ENCODE results near the gene FRS2. TPM values are rescaled to one million over a fixed set of nuclear protein-coding genes. Genes with fewer than 3 reads are reported as not detected.

The FRS2 gene
- total and polyA plus RNA-seq, 2 donors (not counting 1 experiment from before 2014, with no cell fraction given), result 11.3 to 33.7 TPM

DNA sequence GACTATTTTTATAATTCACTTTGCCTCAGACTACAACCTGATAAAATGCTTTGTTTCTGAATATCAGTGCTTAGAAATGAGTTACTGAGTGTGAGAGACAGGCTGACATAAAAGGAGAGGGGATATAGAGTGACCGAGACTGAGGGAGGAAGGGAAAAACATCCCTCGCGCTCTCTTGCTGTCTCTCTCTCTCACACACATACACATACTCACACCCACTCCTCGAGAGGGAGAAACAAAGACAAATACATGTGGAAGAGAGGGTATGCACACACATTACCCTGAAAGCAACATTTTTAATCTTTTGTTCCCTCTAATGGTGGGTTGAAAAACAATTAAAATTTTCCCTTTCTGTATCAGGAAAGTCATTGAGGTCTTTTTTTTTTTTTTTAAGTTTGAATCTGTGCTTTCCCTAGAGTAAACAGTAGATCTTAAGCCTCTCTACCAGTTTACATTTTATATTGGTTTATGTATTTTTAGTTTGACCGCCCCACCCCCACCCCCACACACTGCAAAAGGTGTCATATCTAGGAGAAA lies 45.3 kb downstream of the FRS2 start:
- H3K4me3 ChIP-seq (ENCODE audit: control extremely low read depth in 1 of 5, extremely low read depth in 1 of 5, insufficient read depth in 1 of 5, low read depth in 2 of 5, low read length in 4 of 5), result no peak overlapping the region
- CTCF ChIA-PET, result no interaction called here
- no peak for DNase-seq
- H3K27ac Mint-ChIP-seq, result no peak overlapping the region
- ATAC-seq (ENCODE audit: low read depth), result no peak
- peaks cover 38% of the 10 kb centered on the region for H3K4me1 Mint-ChIP-seq
- H3K9me3 ChIP-seq (ENCODE audit: control extremely low read depth in 1 of 3, control insufficient read depth in 2 of 3, insufficient read depth in 1 of 3, low read length in 2 of 3), result peaks cover 0 to 6% (median 0%) of the 10 kb centered on the region in 3 donors
- TF ChIP-seq CTCF (IDR thresholded peaks at IDR 0.05), result no peak
- TF ChIP-seq EZH2 (IDR thresholded peaks at IDR 0.05; ENCODE audit: borderline replicate concordance, insufficient read depth, low read depth, low read length, poor library complexity, severe bottlenecking), result no peak
- H3K9ac ChIP-seq (ENCODE audit: low read length), result no peak overlapping the region
- no peak overlapping the region for H3K4me2 ChIP-seq (replicated peaks; ENCODE audit: low read depth, low read length, poor library complexity, severe bottlenecking)
- no peak overlapping the region for H3K27ac ChIP-seq (ENCODE audit: low read length in 2 of 2)
- H3K4me1 ChIP-seq (ENCODE audit: control insufficient read depth in 2 of 2, insufficient read depth in 2 of 2, low read length in 2 of 2), result peaks cover 0 to 4% of the 10 kb centered on the region in 2 donors
- POLR2A ChIA-PET, result no interaction called here
- H2AFZ ChIP-seq (ENCODE audit: insufficient read depth, low read depth, low read length, poor library complexity, severe bottlenecking), result no peak overlapping the region
- no peaks in the 10 kb centered on the region for H3K27me3 Mint-ChIP-seq
- no CpG with 5 or more reads among the region's 5 CpGs for WGBS (ENCODE audit: insufficient coverage)
- intact Hi-C loops (cut with micrococcal nuclease), result no loop called here
- no peaks in the 10 kb centered on the region for H3K27me3 ChIP-seq (replicated peaks in 1 of 4; ENCODE audit: control extremely low read depth in 1 of 4, control insufficient read depth in 3 of 4, insufficient read depth in 4 of 4, low read length in 3 of 4)
- peaks cover 1% of the 10 kb centered on the region for H3K9me3 Mint-ChIP-seq (ENCODE audit: insufficient read depth)
- no peak overlapping the region for H3K4me3 Mint-ChIP-seq
- peaks cover 92% of the 10 kb centered on the region for H3K79me2 ChIP-seq (ENCODE audit: control insufficient read depth, insufficient read depth, low read length)
- H3K36me3 ChIP-seq (replicated peaks in 1 of 2; ENCODE audit: control extremely low read depth in 1 of 2, control insufficient read depth in 1 of 2, extremely low read depth in 1 of 2, insufficient read depth in 2 of 2, low read length in 1 of 2), result no peaks in the 10 kb centered on the region
- H4K20me1 ChIP-seq (ENCODE audit: control insufficient read depth, insufficient read depth, low read length, poor library complexity, severe bottlenecking), result peaks cover 46% of the 10 kb centered on the region

DNA sequence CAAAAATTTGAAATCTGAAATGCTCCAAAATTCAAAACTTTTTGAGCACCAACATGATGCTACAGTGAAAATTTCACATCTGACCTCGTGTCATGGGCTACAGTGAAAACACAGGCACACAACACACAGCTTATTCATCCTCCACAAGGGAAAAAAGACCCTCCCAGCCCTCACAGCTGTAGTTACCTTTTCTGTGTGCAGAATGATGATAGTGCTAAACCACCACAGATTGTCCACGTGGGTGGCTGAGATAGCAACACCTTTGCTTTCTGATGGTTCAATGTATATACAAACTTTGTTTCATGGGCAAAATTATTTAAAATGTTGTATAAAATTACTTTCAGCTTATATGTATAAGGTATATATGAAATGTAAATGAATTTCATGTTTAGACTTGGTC lies 46.8 kb downstream of the FRS2 start:
- no peak overlapping the region for H3K9ac ChIP-seq (ENCODE audit: low read length)
- H3K9me3 ChIP-seq (ENCODE audit: control extremely low read depth in 1 of 3, control insufficient read depth in 2 of 3, insufficient read depth in 1 of 3, low read length in 2 of 3), result peaks cover 0 to 13% (median 0%) of the 10 kb centered on the region in 3 donors
- Mint-ChIP-seq H3K4me1 (peaks cover 36% of the 10 kb centered on the region), H3K4me3 (no peak overlapping the region), H3K9me3 (ENCODE audit: insufficient read depth) (peaks cover 9% of the 10 kb centered on the region), H3K27ac (no peak overlapping the region), H3K27me3 (no peaks in the 10 kb centered on the region)
- 80% methylated on average over 1 of the region's 2 CpGs for WGBS (ENCODE audit: insufficient coverage)
- no peak overlapping the region for H3K4me3 ChIP-seq (ENCODE audit: control extremely low read depth in 1 of 5, extremely low read depth in 1 of 5, insufficient read depth in 1 of 5, low read depth in 2 of 5, low read length in 4 of 5)
- ChIA-PET POLR2A (no interaction called here), CTCF (interaction anchor here (0.7 kb wide), 1 partner anchor 151 kb away, joined by 5 read pairs; no protein-coding TSS in a partner anchor)
- intact Hi-C loops (cut with micrococcal nuclease), result no loop called here
- H3K4me2 ChIP-seq (replicated peaks; ENCODE audit: low read depth, low read length, poor library complexity, severe bottlenecking), result no peak overlapping the region
- ATAC-seq (ENCODE audit: low read depth), result no peak
- DNase-seq, result no peak
- H4K20me1 ChIP-seq (ENCODE audit: control insufficient read depth, insufficient read depth, low read length, poor library complexity, severe bottlenecking), result peaks cover 55% of the 10 kb centered on the region
- H3K4me1 ChIP-seq (ENCODE audit: control insufficient read depth in 2 of 2, insufficient read depth in 2 of 2, low read length in 2 of 2), result peaks cover 0 to 4% of the 10 kb centered on the region in 2 donors
- H3K27me3 ChIP-seq (replicated peaks in 1 of 4; ENCODE audit: control extremely low read depth in 1 of 4, control insufficient read depth in 3 of 4, insufficient read depth in 4 of 4, low read length in 3 of 4), result no peaks in the 10 kb centered on the region
- peaks cover 93% of the 10 kb centered on the region for H3K79me2 ChIP-seq (ENCODE audit: control insufficient read depth, insufficient read depth, low read length)
- TF ChIP-seq EZH2 (IDR thresholded peaks at IDR 0.05; ENCODE audit: borderline replicate concordance, insufficient read depth, low read depth, low read length, poor library complexity, severe bottlenecking) (no peak), CTCF (IDR thresholded peaks at IDR 0.05) (no peak)
- H3K27ac ChIP-seq (ENCODE audit: low read length in 2 of 2), result no peak overlapping the region
- H3K36me3 ChIP-seq (replicated peaks in 1 of 2; ENCODE audit: control extremely low read depth in 1 of 2, control insufficient read depth in 1 of 2, extremely low read depth in 1 of 2, insufficient read depth in 2 of 2, low read length in 1 of 2), result no peaks in the 10 kb centered on the region
- H2AFZ ChIP-seq (ENCODE audit: insufficient read depth, low read depth, low read length, poor library complexity, severe bottlenecking), result no peak overlapping the region
